NCI-H446 (cell line): ENCODE data around the gene KCNK5.

Source experiments
- DNase-seq, 2 experiments: peaks; one replicate each; lab custom pipeline; 2025; lab: John Stamatoyannopoulos, UW

KCNK5 gene

DNA sequence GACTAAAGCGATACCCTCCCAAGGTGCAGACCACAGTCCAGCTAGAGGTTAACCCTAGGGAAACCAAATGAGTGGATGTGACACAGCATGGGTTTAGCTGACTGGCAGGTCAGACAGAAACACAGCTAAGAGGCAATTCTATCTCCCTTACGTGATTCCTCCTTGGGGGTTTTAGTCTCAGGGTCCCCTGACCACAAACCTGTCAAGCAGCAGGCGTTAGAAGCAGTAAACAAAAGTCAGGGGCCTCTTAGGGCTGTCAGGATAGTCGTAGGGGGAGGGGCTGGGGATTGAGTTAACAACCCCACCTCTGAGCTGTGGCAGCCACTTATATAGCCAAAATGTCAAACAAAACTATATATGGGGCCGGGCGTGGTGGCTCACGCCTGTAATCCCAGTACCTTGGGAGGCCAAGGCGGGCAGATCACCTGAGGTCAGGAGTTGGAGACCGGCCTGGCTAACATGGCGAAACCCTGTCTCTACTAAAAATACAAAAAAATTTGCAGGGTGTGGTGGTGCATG is 13.6 kb downstream of the KCNK5 start:
- no peak for DNase-seq

DNA sequence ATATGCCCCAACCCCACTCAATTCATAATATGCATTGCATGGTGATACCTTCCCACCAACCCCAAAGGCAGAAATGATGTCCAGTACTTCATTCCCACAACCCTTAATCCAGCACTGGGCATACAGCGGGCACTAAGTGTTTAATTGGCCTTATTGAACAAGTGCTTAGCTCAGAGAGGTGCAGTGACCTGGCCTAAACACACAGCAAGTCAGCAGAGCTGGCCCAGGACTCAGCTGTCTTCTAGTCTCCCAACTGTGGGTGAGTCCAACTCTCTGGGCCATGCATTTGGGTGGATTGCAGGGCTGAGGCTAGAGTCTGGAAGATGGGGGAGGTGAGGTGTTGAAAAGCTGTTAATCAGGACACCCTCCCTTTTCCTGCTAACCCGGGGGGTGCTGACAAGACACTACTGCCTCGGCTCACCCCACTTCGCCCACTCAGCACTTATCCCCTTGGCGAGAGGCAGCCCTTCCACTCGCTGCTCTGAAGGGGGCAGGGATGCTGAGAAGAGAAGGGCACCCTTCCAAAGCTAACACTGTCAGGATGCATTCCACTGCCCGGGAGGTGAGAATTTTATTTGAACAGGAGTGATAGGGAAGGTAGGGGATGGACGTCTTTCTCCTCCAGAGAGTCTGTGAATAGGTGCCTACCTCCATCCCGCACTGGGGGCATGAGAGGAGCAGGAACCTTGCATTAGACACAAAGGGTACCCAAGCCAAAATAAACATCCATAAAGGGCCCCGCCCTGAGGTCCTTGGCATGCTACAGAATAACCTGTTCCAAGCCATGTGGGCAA is 14.2 kb downstream of the KCNK5 start:
- no peak for DNase-seq

DNA sequence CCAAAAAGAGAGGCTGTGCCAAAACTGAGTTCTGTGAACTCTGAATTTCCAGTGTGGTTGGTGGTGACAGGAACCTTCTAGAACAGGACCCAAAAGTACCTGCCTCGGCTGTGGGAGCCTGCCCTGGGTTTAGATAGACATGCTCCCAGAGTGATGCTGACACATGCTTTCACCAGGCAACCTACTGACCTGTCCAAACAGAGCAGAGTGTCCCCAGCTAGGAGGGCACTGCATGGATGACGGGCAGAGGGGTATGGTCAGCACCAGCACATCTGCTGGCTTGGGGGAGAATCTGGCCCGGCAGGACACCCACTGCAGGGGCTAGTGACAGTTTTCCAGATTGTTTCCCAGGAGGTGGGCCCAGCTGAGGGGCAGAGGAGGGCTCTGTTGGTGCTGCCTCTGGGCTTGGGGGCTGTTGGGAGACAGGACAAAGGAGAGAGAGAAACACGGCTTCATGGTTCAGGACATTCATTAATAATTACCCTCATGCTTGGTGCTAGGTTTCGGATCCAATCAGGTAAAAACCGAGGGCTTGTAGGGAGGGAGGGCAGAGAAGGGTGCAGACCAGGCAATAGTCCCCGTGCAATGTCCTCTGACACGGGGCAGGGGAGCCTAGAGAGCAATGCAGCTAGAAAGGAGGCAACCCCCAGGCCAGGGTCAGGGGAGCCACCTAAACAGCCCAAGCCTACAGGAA is 15.0 kb downstream of the KCNK5 start:
- DNase-seq: no peak

DNA sequence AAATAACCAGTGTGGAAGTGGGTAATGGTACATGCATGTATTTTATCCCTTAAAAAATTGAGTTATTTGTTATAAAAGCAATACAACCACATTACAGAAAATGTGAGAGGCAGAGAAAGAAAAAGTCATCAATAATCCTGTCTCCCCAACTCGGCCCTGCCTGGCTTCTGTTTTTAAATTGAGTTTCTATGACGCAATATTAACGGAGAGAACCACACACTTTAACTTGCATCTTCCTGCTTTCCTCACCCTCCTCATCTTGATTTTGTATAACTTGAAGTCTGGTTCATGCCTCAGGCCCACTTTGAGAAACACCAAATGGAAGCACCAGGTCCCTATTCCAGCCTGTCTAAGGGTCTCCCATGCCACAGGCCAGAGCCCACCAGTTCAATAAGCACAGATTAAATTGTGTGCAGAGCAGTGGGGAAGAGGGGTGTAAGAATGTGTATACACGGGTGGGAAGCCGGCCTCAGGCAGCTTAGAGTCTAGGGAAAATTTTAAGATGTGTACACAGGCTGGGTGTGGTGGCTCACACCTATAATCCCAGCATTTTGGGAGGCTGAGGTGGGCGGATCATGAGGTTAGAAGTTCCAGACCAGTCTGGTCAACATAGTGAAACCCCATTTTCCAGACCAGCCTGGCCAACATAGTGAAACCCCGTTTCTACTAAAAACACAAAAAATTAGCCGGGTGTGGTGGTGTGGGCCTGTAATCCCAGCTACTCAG is 15.9 kb downstream of the KCNK5 start:
- no peak for DNase-seq

DNA sequence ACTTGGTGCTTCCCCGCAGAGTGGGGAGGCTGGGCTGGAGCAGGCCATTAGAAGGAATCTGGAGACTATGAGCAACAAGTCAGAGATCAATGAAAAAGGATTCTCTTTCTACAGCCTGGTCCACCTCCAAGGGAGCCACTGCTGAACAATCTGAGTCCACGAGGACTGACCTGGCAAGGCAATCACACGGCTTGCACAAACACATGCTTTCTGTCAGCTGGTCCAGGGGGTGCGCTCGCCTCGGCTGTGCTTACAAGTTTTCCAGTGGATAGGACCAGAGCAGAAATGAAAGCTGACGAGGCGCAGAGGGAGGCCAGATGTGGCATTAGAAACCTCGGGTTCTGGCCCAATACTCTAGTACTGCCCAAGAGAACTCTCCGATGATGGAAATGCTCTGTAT is 18.1 kb downstream of the KCNK5 start:
- DNase-seq: no peak

DNA sequence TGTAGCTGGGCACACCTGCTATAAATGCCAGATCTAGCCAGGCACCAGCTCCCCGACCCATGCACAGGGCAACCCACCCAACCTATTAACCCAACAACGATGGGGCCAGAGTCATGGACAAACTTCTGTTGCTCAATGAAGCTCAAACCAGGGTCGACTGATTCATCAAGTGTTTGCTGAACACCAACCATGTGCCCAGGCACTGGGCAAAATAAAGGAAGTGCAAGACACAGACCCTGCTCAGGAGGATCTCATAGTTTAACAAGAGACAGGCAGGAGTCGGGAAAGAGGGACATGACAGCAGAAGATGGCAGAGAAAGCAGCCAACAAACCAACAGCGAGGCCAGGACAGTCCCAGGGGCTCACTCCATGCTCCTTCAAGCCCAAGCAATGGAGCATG is 18.8 kb downstream of the KCNK5 start:
- no peak for DNase-seq

DNA sequence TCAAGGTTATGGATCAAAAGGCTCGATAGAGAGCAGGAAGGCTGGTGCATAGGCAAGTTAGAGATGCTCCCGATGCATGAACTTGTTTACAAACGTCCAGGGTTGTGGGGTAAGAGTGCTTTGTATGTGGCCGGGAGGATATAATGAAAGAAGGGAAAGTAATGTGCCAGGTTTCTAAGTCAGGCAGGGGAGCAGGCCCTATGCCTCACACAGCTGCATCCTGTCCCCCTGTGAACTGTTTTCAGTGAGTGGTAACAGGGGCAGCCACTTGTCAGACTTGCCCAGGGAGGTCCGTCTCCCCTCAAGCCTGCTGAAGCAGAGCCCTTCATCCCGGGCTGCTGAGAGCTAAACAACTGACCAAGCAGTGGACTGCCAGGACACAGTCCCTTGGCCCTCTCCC is 19.4 kb downstream of the KCNK5 start:
- no peak for DNase-seq

DNA sequence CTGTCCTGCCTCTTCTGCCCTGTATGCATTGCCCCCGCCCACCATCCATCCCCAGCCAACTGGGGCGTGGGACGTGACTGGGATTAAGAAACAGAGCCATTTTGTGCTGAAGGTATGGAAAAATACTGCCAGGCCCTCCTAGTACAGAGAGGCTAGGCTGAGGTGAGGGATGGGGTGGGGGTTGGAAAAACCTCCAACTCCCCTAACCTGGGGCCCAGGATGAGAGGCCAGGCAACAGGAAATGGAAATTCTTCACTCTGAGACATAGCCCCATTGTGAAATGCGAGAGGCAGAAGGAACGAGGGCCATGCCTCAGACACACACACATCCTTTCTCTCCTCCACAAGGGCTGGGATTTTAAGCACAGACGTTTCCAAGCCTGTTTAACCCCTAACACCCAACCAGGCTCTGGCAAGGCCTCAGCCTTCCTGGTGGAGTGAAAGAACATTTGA is 19.9 kb downstream of the KCNK5 start:
- DNase-seq: no peak

DNA sequence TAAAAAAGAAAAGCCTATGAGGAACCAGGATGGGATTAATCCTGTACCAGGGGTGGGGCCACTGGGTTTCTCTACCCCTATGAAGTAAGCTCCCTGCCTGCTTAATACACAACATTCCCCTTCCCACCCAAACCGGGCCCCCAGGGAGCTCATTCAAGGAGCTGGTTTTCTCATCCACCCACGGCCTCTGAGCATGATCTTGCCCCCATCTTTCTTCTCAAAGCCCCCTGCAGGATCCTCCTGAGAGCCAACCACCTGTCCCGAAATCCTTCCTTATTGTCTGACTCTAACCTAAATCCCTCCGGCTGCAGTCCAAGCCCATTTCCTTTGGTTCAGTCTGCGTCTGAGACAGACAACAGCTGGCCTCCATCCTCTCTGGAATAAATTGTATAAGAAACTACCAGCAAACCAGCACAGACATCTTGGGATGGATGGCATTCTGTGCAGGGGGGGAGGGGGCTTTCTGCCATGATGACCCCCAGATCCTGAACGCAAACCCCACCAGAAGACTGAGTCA is 21.0 kb downstream of the KCNK5 start:
- no peak for DNase-seq

DNA sequence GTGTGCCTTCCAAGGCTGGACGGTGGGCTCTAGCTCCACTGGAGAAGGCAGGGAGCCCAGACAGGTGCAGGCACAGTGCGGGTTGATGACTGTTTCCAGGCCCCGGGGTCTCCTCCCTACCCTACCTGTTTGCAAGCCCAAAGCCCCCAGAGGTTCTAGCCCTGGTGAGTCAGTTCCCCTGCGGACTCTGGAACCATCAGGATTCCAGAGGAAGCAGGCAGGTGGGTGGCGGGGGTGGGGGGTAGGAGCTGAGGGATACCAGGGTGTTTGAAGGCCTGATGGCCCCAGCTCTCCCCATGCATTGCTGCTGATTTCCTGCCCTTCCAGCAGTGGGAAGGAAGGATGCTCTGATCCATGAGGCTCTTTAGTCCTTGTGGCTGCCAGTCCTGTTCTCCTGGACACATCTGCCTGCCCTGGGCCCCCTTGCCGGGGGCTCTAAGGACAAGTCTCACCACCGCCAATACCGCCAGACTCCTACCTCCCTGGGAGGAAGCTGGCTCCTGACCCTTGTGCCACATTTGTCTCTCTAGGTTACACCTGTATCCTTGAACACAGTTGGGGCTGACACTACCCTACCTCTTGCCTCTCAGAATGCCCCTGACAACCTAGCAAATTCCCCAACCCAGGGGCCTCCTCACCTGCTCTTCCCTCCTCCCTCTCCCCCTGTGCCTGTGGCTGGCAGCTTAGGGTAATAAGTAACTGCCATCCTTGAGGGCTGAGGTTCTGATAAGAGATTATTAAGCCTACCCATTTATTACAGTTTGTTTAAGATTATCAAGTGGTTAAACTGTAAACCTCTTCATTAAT is 21.7 kb downstream of the KCNK5 start:
- DNase-seq: no peak

DNA sequence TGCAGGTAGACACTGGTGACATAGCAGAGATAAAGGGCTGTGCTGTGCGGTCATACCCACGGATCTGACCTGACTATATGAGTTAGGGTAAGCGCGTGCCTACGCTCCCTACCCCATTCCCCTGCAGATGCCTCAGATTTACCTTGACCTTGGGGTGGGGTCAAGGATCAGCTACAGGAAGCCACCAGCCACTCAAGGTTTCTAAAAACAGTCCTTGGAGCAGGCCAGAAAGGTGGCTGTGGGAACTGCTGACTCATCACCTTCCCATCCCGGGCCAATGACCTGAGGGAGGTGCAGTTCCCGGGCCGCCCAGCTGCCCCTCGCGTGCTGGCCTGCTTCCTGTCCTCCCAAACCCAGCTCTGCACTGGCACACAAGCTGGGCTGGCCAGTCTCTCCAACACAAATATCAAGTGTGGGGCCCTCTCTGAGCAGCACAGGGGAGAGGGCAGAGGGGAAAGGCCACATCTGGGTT is 23.0 kb downstream of the KCNK5 start:
- DNase-seq: no peak

DNA sequence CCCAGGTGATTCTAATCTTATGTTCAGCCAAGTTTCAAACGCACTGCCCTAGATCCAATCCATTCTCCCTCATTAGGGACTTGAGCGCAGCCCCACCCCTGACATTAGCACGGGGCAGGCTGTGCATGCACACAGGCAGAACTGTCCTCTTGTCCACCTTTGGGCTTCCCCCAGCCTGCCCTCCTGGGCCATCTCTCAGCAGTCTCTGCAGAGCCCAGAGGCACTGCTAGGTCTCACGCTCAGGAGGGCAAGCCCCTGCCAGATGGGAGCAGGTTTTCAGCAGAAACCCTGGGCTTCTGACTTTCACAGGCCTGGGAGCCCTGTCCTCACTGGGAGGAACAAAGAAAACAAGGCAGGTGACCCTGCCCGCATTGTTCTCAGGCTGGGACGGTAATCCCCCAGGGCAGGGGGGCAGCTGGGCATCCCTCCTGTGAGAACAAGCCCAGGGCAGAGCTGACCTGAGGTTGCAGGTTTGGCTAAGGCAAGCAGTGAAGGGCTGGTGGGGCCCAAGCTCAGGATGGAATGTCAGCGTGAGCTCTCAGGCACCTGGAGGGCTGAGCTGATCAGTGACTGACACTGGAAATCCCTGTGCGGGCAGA is 24.5 kb downstream of the KCNK5 start:
- no peak for DNase-seq

DNA sequence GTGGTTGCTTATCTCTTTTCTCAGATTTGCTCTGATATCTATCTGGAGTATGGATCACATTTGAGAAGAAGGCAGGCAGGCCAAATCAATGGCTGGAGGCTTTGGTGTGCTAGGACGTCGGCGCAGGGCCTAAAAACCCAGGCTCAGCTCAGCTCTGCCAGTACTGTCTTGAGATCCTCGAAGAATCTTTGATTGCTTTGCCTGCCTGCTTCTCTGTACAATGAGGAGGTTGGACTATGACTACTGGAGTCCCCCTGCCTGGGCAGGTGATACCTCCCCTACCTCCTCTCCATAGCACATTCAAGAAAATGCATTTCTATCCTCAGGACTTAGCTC is 25.1 kb downstream of the KCNK5 start:
- DNase-seq: no peak

DNA sequence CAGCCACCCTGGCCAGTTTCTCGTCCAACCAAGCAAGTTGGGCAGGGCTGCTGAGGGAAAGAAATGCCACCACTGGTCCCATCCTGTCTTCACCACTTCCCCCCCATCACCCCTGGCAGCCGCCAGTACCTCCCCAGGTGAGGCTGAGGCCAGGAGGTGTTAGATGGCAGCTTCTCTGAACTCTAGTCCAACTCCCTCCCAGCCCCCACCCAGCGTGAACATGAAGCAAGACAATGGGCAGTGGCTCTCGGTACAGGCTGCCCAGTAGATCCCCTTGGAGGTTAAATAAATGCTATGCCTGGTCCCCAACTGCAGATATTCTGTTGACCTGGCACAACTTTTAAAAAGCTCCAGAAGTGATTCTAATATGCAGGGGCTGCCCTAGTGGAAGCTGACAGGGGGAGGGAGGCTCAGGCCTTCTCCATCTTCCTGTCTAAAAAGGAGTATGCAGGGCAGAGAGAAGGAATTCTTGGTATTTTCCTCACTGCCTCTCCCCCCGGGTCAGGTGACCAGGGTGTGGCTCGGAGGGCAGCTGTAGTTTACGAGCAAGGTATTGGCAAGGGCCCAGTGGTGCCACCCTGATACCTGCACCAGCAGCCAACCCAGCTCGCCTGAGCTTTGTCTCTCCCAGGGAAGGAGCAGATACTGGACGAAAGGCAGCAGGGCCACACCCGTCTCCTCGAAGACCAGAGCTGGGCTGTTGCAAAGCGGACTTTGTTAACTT is 25.7 kb downstream of the KCNK5 start:
- no peak for DNase-seq

DNA sequence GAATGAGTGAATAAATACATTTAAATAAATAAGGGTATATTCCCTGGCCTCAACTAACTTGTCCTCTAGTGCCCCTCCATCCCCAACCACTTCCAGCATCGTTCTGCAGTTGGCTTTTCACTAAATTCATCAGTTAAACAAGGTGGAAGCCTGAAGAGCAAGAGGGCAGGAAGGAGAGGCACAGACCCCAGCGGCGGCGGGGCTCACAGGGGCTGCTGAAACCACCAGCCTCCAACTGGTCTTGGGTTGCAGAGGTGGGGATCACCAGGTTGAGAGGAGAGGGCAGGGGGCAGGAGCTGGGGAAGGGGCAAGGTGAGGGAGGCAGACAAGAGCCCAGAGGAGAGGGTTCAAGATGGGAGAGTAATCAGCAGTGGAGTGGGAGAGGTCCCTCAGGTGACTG is 27.1 kb downstream of the KCNK5 start:
- no peak for DNase-seq

DNA sequence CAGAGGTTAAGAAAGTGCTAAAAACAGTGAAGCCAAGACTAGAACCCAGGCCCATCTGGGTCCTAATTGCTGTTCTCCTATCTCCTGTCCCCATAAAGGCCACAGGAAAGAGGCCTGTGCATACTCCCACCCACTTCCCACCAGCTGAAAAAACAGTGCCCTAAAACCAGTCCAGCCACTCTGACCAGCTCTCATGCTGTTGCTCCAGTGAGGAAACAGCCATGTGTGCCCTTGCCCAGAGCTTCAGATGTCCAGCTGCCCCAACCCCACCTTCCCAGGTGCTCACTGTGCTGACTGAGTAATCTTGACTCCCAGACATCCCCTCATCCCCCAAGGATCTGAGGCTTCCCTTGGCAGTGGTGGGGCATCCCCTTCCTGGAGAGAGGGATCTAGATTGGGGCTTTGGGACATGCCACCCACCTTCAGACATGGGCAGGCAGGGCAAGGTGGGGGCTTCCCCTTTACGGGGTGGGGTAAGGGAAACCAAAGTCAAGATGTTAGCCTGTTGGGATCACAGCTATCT is 28.7 kb downstream of the KCNK5 start:
- no peak for DNase-seq

DNA sequence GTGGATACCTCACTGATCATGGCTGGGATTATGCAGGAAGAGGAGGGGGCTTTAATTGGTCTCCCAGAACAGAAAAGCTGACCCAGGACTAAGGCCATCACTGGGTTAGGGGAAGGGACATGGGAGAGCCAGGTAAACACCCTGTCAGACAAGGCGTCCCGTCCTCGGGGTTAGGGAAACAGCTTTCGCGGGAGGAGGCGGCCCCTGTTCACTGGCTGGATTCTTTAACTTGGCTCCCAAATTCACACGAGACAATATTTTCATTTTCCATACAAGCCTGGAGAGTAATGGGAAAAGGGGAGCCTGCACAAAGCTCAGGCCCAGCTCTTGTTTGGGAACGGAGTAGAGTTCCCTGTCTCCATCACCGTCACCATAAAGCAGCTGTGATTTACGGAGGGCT is 29.3 kb downstream of the KCNK5 start:
- DNase-seq: no peak

DNA sequence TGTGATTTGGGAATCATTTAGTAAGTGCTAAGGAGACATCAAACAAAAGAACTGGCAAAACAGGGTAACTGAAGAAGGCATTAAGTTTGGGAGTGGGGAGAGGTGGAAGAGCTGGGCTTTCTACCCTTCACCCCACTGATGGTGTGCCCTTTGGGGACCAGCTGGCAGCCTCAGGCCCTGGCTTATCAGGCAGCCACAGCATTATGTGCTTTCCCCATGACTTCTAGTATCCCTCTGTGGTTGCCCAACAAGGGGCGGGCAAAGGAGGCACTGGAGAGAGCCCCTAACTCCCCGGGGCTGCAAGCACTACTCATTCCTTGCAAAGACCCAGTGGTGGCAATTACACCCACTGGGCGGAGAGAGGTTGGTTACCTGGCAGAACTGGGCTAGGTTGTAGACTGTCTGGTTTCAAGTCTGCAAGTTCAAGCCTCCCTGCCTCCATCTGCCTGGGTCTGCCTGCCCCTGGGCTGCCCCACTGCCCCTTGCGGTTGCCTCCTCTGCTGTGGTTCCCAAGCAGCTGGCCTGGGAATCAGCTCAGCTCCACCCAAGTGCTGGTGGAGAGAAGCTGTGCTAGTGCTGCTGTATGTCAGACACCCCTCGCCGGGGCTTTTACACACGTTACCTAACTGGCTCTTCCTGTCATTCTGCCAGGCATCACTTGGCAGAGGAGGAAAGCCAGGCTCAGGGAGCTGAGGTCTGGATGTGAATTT is 29.9 kb downstream of the KCNK5 start:
- DNase-seq: no peak

DNA sequence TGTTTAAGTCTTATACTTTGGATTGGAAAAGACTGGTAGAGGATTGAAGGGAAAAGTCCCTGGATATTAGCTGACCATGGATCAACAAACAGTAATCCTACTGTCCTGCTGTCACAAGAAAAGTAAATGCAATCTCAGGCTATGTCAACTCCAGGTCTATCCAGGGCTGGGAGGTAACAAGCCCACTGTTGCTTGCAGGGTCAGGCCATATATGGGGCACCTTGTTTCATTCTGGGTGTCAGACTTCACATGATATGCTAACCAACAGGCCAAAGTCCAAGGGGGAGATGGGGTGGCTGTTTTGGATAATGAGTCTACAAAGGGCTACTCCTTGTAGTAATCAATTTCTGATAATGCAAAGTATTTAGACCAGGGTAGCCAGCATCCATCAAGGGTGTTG is 30.7 kb downstream of the KCNK5 start:
- no peak for DNase-seq
